ENCODE results near the gene FAM43A. TPM values are rescaled to one million over a fixed set of nuclear protein-coding genes. Genes with fewer than 3 reads are reported as not detected.
A peak's percentile ranks its signal among the peaks of the same experiment; 100 is the strongest.

Gene FAM43A
- total RNA-seq, 1 donor from 2014 or later: 16.6 TPM

DNA sequence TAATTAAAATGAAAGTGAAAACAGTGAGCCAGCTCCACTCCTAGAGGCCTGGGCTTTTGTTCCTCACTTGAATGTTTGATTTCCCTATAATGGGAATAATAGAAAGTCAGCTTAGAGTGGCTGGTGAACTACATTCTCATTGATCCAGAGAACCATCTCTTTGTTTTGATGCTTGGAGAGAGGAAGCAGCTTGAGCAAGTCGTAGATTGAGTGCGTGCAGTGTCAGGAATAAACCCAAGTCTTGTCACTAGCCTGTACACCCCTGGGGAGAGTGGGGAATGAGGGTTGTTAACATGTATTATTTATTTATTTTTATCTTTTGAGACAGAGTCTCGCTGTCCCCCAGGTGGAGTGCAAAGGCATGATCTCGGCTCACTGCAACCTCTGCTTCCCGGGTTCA, 12.8 kb upstream of the FAM43A start:
- intact Hi-C loops (cut with DNase I): no loop called here
- ATAC-seq (ENCODE audit: poor library complexity): peak; percentile 3
- DNase-seq: no peak

- ATAC-seq (ENCODE audit: poor library complexity) (no peak), DNase-seq (no peak)
- intact Hi-C loops (cut with DNase I): no loop called here
These were observed 11.9 kb upstream of the FAM43A start for GRCh38 chr3:194673761-194674160.

GRCh38 chr3:194675081-194675640, 10.5 kb upstream of the FAM43A start:
- no peak for DNase-seq
- intact Hi-C loops (cut with DNase I): loop anchor here (5.0 kb wide), 1 partner anchor 847 kb away; no protein-coding TSS in a partner anchor
- no peak for ATAC-seq (ENCODE audit: poor library complexity)

DNA sequence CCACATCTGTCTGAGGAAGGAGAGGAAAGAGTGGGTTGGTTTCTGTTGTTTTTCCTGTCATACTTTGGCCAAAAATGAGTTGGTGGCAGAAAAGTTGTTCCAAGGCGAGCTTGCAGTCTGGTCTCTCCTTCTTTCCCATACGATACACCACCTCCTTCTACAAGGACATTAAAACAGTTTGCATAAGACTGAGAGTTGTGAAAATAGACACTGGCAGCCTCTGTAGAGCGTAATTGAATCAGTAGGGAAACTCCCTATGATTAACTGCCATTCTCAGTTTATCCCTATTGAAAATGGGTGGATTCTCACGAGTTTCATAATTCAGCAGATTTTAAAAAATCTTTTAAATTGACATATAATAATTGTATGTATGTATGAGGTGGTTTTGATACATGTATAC, 10.0 kb upstream of the FAM43A start:
- DNase-seq: no peak
- intact Hi-C loops (cut with DNase I): loop anchor here (5.0 kb wide), 1 partner anchor 847 kb away; no protein-coding TSS in a partner anchor
- no peak for ATAC-seq (ENCODE audit: poor library complexity)

GRCh38 chr3:194676471-194676870, 9.2 kb upstream of the FAM43A start:
- DNase-seq: no peak
- ATAC-seq (ENCODE audit: poor library complexity): no peak
- intact Hi-C loops (cut with DNase I): loop anchor here (5.0 kb wide), 1 partner anchor 846 kb away; no protein-coding TSS in a partner anchor

GRCh38 chr3:194680888-194681615, 4.6 kb upstream of the FAM43A start:
- ATAC-seq (ENCODE audit: poor library complexity) (no peak), DNase-seq (no peak)

GRCh38 chr3:194682189-194682693, 3.4 kb upstream of the FAM43A start:
- intact Hi-C loops (cut with DNase I): loop anchor here (2.0 to 10.0 kb wide), 3 partner anchors 193 to 579 kb away; no protein-coding TSS in a partner anchor
- DNase-seq: no peak
- no peak for ATAC-seq (ENCODE audit: poor library complexity)

More at GRCh38 chr3:194680888-194681615, 4.6 kb upstream of the FAM43A start:
- intact Hi-C loops (cut with DNase I): loop anchor here (10.0 kb wide), 1 partner anchor 194 kb away; no protein-coding TSS in a partner anchor

DNA sequence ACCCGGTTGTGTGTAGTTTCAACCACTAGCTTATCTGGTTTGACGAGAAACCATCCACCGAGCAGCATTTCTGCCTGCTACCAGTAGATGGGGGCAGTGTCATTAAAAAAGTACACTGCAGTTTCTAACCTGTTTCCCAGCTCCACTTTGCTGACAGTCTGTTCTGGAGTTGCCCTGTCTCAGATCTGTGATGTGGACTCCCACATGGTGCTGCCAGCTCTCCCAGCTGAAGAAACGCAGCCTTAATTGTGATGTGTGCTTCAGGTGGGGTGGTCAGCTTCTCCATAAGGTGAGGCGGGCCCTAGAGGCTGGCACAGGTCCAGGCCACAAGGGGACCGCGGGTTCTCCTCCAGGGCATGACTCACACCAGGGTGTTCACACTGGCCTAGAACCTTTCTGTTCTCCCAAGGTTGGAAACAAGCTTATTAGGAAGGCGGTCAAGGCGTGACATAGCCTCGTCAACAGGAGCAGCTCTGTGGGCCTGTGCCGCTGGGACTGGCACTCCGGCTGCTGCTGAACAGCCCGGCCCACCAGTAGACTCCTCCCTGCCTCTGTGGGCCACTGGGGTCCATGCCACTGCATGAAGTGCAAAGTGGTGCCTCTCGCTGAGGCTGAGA, 2.9 kb upstream of the FAM43A start:
- peak; percentile 60 for DNase-seq
- intact Hi-C loops (cut with DNase I): loop anchor here (2.0 to 10.0 kb wide), 3 partner anchors 192 to 578 kb away; no protein-coding TSS in a partner anchor

GRCh38 chr3:194683380-194683779, 2.3 kb upstream of the FAM43A start:
- intact Hi-C loops (cut with DNase I): loop anchor here (2.0 to 10.0 kb wide), 3 partner anchors 191 to 577 kb away; no protein-coding TSS in a partner anchor
- ATAC-seq (ENCODE audit: poor library complexity): no peak
- DNase-seq: no peak

More for the DNA sequence above, 2.9 kb upstream of the FAM43A start:
- ATAC-seq (ENCODE audit: poor library complexity): peak; percentile 49

GRCh38 chr3:194685065-194685717, 492 bp upstream of the FAM43A start:
- intact Hi-C loops (cut with DNase I): loop anchor here (5.0 to 10.0 kb wide), 2 partner anchors 190 to 302 kb away; no protein-coding TSS in a partner anchor
- DNase-seq (no peak), ATAC-seq (ENCODE audit: poor library complexity) (no peak)

DNA sequence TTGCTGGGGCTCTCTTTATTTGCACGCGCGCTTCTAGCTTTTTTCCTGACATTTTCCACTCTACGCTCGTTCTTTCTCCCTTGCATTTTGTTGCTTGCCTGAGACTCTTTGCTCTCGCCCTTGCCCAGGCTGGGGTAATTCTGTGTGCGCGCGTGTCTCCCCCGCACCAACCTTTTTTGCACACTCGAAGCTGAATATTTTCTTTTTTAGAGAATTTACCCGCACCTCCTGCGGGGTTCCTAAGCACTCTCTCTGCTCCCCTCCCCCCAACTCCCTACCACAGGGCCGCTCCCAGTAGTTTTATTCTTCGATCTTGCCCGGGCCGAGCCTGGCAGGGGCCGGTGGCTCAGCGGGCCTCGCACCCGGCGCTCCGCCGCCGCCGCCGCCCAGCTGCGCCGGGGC, 732 bp downstream of the FAM43A start:
- intact Hi-C loops (cut with DNase I): loop anchor here (5.0 to 10.0 kb wide), 2 partner anchors 188 to 301 kb away; no protein-coding TSS in a partner anchor
- DNase-seq (no peak), ATAC-seq (ENCODE audit: poor library complexity) (no peak)

GRCh38 chr3:194686816-194687637, 1.3 kb downstream of the FAM43A start:
- intact Hi-C loops (cut with DNase I): loop anchor here (5.0 to 10.0 kb wide), 2 partner anchors 188 to 300 kb away; no protein-coding TSS in a partner anchor
- peak; percentile 51 for ATAC-seq (ENCODE audit: poor library complexity)
- peak; percentile 84 for DNase-seq

GRCh38 chr3:194687638-194688199, 2.0 kb downstream of the FAM43A start:
- DNase-seq (peak; percentile 87), ATAC-seq (ENCODE audit: poor library complexity) (peak; percentile 47)
- intact Hi-C loops (cut with DNase I): loop anchor here (5.0 to 10.0 kb wide), 2 partner anchors 187 to 300 kb away; no protein-coding TSS in a partner anchor

- ATAC-seq (ENCODE audit: poor library complexity): peak; percentile 14
- intact Hi-C loops (cut with DNase I): loop anchor here (5.0 to 10.0 kb wide), 2 partner anchors 187 to 299 kb away; no protein-coding TSS in a partner anchor
- peak; percentile 71 for DNase-seq
These were observed 2.6 kb downstream of the FAM43A start for GRCh38 chr3:194688200-194688740.

GRCh38 chr3:194688946-194689345, 3.3 kb downstream of the FAM43A start:
- intact Hi-C loops (cut with DNase I): loop anchor here (5.0 to 10.0 kb wide), 2 partner anchors 186 to 298 kb away; no protein-coding TSS in a partner anchor
- ATAC-seq (ENCODE audit: poor library complexity): no peak
- DNase-seq: no peak

- intact Hi-C loops (cut with DNase I): loop anchor here (5.0 to 10.0 kb wide), 2 partner anchors 185 to 298 kb away; no protein-coding TSS in a partner anchor
- ATAC-seq (ENCODE audit: poor library complexity) (no peak), DNase-seq (peak; percentile 58)
These were observed 3.8 kb downstream of the FAM43A start for GRCh38 chr3:194689493-194689944.

Data from Right ventricle myocardium superior (tissue), 1 donor.